H9 (cell line): ENCODE data around the gene SETD7. TPM values are rescaled to one million over a fixed set of nuclear protein-coding genes. Genes with fewer than 3 reads are reported as not detected.
A peak's percentile ranks its signal among the peaks of the same experiment; 100 is the strongest.

Source experiments
- DNase-seq: peaks from one replicate; pipeline ENCODE4 v3.0.0-alpha.2; 2017
- H2AFZ ChIP-seq: one replicate; pipeline ENCODE4 v1.6.1; 2013; ENCODE audit warnings: mild to moderate bottlenecking, low read length, control low read depth, moderate library complexity
- H2AK5ac ChIP-seq: 2 replicates; pipeline ENCODE4 v1.6.1; 2013; ENCODE audit warnings: low read length, control low read depth, mixed read lengths; ENCODE audit not compliant: insufficient read length
- H2BK120ac ChIP-seq: one replicate; pipeline ENCODE4 v1.6.1; 2013; ENCODE audit warnings: low read depth, mild to moderate bottlenecking, low read length, control low read depth, inconsistent platforms; ENCODE audit not compliant: poor library complexity, severe bottlenecking
- H2BK12ac ChIP-seq: 2 replicates; pipeline ENCODE4 v1.6.1; 2013; ENCODE audit warnings: low read length, control low read depth, mixed read lengths, low read depth; ENCODE audit not compliant: insufficient read length
- H2BK15ac ChIP-seq: 2 replicates; pipeline ENCODE4 v1.6.1; 2013; ENCODE audit warnings: low read depth, low read length, control low read depth
- H2BK20ac ChIP-seq: one replicate; pipeline ENCODE4 v1.6.1; 2013; ENCODE audit warnings: low read depth, mild to moderate bottlenecking, low read length, control low read depth, inconsistent platforms; ENCODE audit not compliant: poor library complexity, severe bottlenecking
- H2BK5ac ChIP-seq: 2 replicates; pipeline ENCODE4 v1.6.1; 2013; ENCODE audit warnings: low read length, control low read depth, mixed read lengths; ENCODE audit not compliant: insufficient read length
- H3K14ac ChIP-seq: 2 replicates; pipeline ENCODE4 v1.6.1; 2013; ENCODE audit warnings: low read length, control low read depth; ENCODE audit not compliant: insufficient read depth
- H3K18ac ChIP-seq: 2 replicates; pipeline ENCODE4 v1.6.1; 2013; ENCODE audit warnings: low read depth, mild to moderate bottlenecking, mixed read lengths, low read length, control low read depth; ENCODE audit not compliant: insufficient read length
- H3K23ac ChIP-seq: 2 replicates; pipeline ENCODE4 v1.6.1; 2013; ENCODE audit warnings: low read length, control low read depth, mixed read lengths, low read depth; ENCODE audit not compliant: insufficient read length
- H3K23me2 ChIP-seq: 2 replicates; pipeline ENCODE4 v1.6.1; 2013; ENCODE audit warnings: low read depth, mild to moderate bottlenecking, mixed read lengths, low read length, control low read depth; ENCODE audit not compliant: insufficient read length, poor library complexity, severe bottlenecking
- H3K27ac ChIP-seq: 2 replicates; pipeline ENCODE4 v1.5.1; 2013; ENCODE audit warnings: low read length, control low read depth, mixed read lengths, low read depth; ENCODE audit not compliant: insufficient read length
- H3K27me3 ChIP-seq: 2 replicates; pipeline ENCODE4 v1.6.1; 2013; ENCODE audit warnings: low read length, control low read depth, inconsistent platforms; ENCODE audit not compliant: insufficient read depth
- H3K4ac ChIP-seq: 2 replicates; pipeline ENCODE4 v1.6.1; 2013; ENCODE audit warnings: low read depth, mild to moderate bottlenecking, control low read depth, inconsistent platforms, low read length, moderate library complexity
- H3K4me1 ChIP-seq: 2 replicates; pipeline ENCODE4 v1.6.1; 2013; ENCODE audit warnings: low read length, control low read depth, inconsistent platforms; ENCODE audit not compliant: insufficient read depth
- H3K4me2 ChIP-seq: 2 replicates; pipeline ENCODE4 v1.6.1; 2013; ENCODE audit warnings: low read length, control low read depth, mixed read lengths; ENCODE audit not compliant: insufficient read length, insufficient read depth
- H3K56ac ChIP-seq: 2 replicates; pipeline ENCODE4 v1.6.1; 2013; ENCODE audit warnings: low read depth, mild to moderate bottlenecking, mixed read lengths, low read length, control low read depth; ENCODE audit not compliant: insufficient read length
- H3K79me1 ChIP-seq: 2 replicates; pipeline ENCODE4 v1.6.1; 2013; ENCODE audit warnings: low read depth, mild to moderate bottlenecking, moderate library complexity, low read length, control low read depth, inconsistent platforms; ENCODE audit not compliant: insufficient read depth, poor library complexity, severe bottlenecking
- H3K79me2 ChIP-seq: 2 replicates; pipeline ENCODE4 v1.6.1; 2013; ENCODE audit warnings: low read length, control low read depth, inconsistent platforms; ENCODE audit not compliant: insufficient read depth
- H3K9ac ChIP-seq: 2 replicates; pipeline ENCODE4 v1.6.1; 2013; ENCODE audit warnings: low read length, control low read depth, mixed read lengths; ENCODE audit not compliant: insufficient read length; ENCODE audit errors: extremely low read depth
- H3K9me3 ChIP-seq: one replicate; pipeline ENCODE4 v1.6.1; 2013; ENCODE audit warnings: low read depth, low read length, inconsistent platforms; ENCODE audit not compliant: control insufficient read depth
- H3T11ph ChIP-seq: one replicate; pipeline ENCODE4 v1.6.1; 2013; ENCODE audit warnings: mild to moderate bottlenecking, low read length, control low read depth, inconsistent platforms
- H4K20me1 ChIP-seq: one replicate; pipeline ENCODE4 v1.6.1; 2013; ENCODE audit not compliant: control insufficient read depth, insufficient read length, insufficient read depth
- H4K5ac ChIP-seq: 2 replicates; pipeline ENCODE4 v1.6.1; 2013; ENCODE audit warnings: low read depth, mild to moderate bottlenecking, mixed read lengths, low read length, control low read depth; ENCODE audit not compliant: insufficient read length
- H4K8ac ChIP-seq: replicated peaks from 2 replicates; pipeline ENCODE4 v1.6.1; 2013; ENCODE audit warnings: low read length, control low read depth, mixed read lengths, low read depth; ENCODE audit not compliant: insufficient read length
- H4K91ac ChIP-seq: 2 replicates; pipeline ENCODE4 v1.6.1; 2013; ENCODE audit warnings: low read depth, mild to moderate bottlenecking, moderate library complexity, mixed read lengths, low read length, control low read depth; ENCODE audit not compliant: insufficient read length
- H3K27ac Mint-ChIP-seq, 3 experiments: 2 replicates in 2 of 3; 3 replicates in 1 of 3; pipeline ENCODE4 v1.8.0; 2020 to 2021; ENCODE audit warnings: mixed read lengths in 3 of 3, mild to moderate bottlenecking in 1 of 3, moderate library complexity in 1 of 3
- H3K27me3 Mint-ChIP-seq: 2 replicates; pipeline ENCODE4 v1.8.0; 2021; ENCODE audit warnings: low read depth, mild to moderate bottlenecking, moderate library complexity, mixed read lengths
- H3K36me3 Mint-ChIP-seq, 3 experiments: 2 replicates in 2 of 3; 3 replicates in 1 of 3; pipeline ENCODE4 v1.8.0; 2020 to 2021; ENCODE audit warnings: low read depth in 3 of 3, mixed read lengths in 3 of 3; ENCODE audit not compliant: insufficient read depth in 1 of 3
- H3K4me1 Mint-ChIP-seq, 2 experiments: 2 replicates each; pipeline ENCODE4 v1.8.0; 2020; ENCODE audit warnings: mixed read lengths in 2 of 2
- H3K4me3 Mint-ChIP-seq, 2 experiments: 2 replicates in 1 of 2; 3 replicates in 1 of 2; pipeline ENCODE4 v1.8.0; 2020 to 2021; ENCODE audit warnings: mild to moderate bottlenecking in 2 of 2, mixed read lengths in 2 of 2, moderate library complexity in 1 of 2
- H3K9me3 Mint-ChIP-seq, 2 experiments: 2 replicates in 1 of 2; 3 replicates in 1 of 2; pipeline ENCODE4 v1.8.0; 2020; ENCODE audit warnings: mild to moderate bottlenecking in 2 of 2, mixed read lengths in 2 of 2, moderate library complexity in 1 of 2
- CTCF ChIP-seq: fragments of 200-600 bp; sonication (generic); conservative IDR thresholded peaks from 3 replicates; pipeline ENCODE4 v1.8.0; 2021; ENCODE audit warnings: antibody characterized with exemption, mild to moderate bottlenecking
- WGBS: extraction: QIAGEN DNeasy Blood & Tissue Kit; methylation state at CpG from one replicate; pipeline ENCODE4 v1.1.7; 2013; ENCODE audit warnings: missing lambda C conversion rate, low lambda C conversion rate, mixed read lengths; ENCODE audit not compliant: insufficient read length; ENCODE audit errors: extremely low coverage; 5-methylcytosine and 5-hydroxymethylcytosine counted together
- total RNA-seq: library from RNA; stranded (reverse); gene quantifications from 2 replicates; pipeline ENCODE4 v1.2.1, GENCODE V29; 2021

The SETD7 gene
- total RNA-seq, 1 experiment from 2014 or later = 1.5 TPM

- no peak overlapping the region for H3K14ac ChIP-seq
- no peak for TF ChIP-seq CTCF
- no peaks in the 10 kb centered on the region for H3K9me3 ChIP-seq
- Mint-ChIP-seq H3K27me3 (no peaks in the 10 kb centered on the region), H3K9me3 (0 out of 5 replicates have a peak, but pooled peaks cover 0 to 2% of the 10 kb centered on the region in 2 experiments), H3K27ac (peak overlapping the region in 1 of 3 experiments; percentile 89; a peak in 2 of 7 replicates), H3K4me1 (peaks cover 67 to 69% of the 10 kb centered on the region in 2 experiments), H3K36me3 (peaks cover 0 to 1% (median under 1%) of the 10 kb centered on the region in 3 experiments; a peak in 5 of 7 replicates), H3K4me3 (no peak overlapping the region)
- H3T11ph ChIP-seq = no peak overlapping the region
- no peak overlapping the region for H2BK20ac ChIP-seq
- no peak overlapping the region for H3K4me2 ChIP-seq
- DNase-seq = no peak
- H2AFZ ChIP-seq = no peak overlapping the region
- no peak overlapping the region for H2AK5ac ChIP-seq
- WGBS = no CpG with 5 or more reads among the region's 4 CpGs
- no peak overlapping the region for H3K56ac ChIP-seq
- no peak overlapping the region for H4K5ac ChIP-seq
- no peak overlapping the region for H3K27ac ChIP-seq
- H3K4me1 ChIP-seq = no peaks in the 10 kb centered on the region; the same call in none of the 2 replicates
- no peak overlapping the region for H4K91ac ChIP-seq
- no peaks in the 10 kb centered on the region for H4K20me1 ChIP-seq
- no peak overlapping the region for H4K8ac ChIP-seq
- no peak overlapping the region for H2BK15ac ChIP-seq
- H2BK5ac ChIP-seq = no peak overlapping the region
- no peak overlapping the region for H3K4ac ChIP-seq
- H3K18ac ChIP-seq = no peak overlapping the region
- H3K79me2 ChIP-seq = peaks cover 27% of the 10 kb centered on the region; the same call in 1 of the 2 replicates
- no peak overlapping the region for H2BK12ac ChIP-seq
- H3K79me1 ChIP-seq = peaks cover 7% of the 10 kb centered on the region
- H3K9ac ChIP-seq = no peak overlapping the region
- no peak overlapping the region for H3K23ac ChIP-seq
- H2BK120ac ChIP-seq = no peak overlapping the region
- no peaks in the 10 kb centered on the region for H3K27me3 ChIP-seq
- peaks cover 15% of the 10 kb centered on the region for H3K23me2 ChIP-seq
Observed at GRCh38 chr4:139457318-139457717, 98.7 kb downstream of the SETD7 start.
